Stimulated activated CD8-positive, alpha-beta memory T cell treated with anti-CD3 and anti-CD28 coated beads, Interleukin-7, amount 100 ng/mL, for 24 hours (primary cell): Measurements from ENCODE around the gene SLC22A7.
"Not testable (repeated sequence)": the region's sequence is repeated elsewhere in the genome, so short reads cannot be mapped to it uniquely, and the experiment has no call there.

ENCODE experiments used
- DNase-seq: peaks from one replicate; pipeline ENCODE4 v3.0.0-alpha.2; 2020; ENCODE audit warnings: low read depth

SLC22A7 gene

GRCh38 chr6:43302126-43302525 is 4.1 kb downstream of the SLC22A7 start:
- DNase-seq: no peak

- DNase-seq: not testable (repeated sequence)
Observed at GRCh38 chr6:43303006-43303405, 4.9 kb downstream of the SLC22A7 start.

GRCh38 chr6:43303751-43304331 is 5.8 kb downstream of the SLC22A7 start:
- DNase-seq: no peak

GRCh38 chr6:43304361-43304760 is 6.3 kb downstream of the SLC22A7 start:
- DNase-seq: no peak

DNA sequence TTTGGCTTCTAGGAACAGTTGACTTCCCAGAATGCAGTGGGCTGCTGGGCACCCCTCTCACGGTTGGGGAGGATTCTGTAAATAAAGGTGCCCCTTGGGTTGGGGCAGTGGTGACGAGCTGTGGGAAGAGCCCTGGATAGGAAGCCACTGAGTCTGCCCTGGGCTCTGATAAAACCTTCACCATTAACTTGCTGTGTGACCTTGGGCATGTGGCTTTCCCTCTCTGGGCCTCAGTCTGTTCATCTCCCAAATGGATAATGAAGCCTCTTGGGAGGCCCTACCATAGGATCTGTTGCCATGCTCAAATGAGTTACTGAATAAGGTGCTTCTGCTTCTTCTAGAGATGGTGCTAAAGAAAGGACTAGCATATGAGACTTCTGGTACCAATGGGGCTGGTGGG is 6.8 kb downstream of the SLC22A7 start:
- DNase-seq: no peak

GRCh38 chr6:43306086-43306485 is 8.0 kb downstream of the SLC22A7 start:
- DNase-seq: no peak

- no peak for DNase-seq
Observed at GRCh38 chr6:43307451-43308100, 9.5 kb downstream of the SLC22A7 start.

DNA sequence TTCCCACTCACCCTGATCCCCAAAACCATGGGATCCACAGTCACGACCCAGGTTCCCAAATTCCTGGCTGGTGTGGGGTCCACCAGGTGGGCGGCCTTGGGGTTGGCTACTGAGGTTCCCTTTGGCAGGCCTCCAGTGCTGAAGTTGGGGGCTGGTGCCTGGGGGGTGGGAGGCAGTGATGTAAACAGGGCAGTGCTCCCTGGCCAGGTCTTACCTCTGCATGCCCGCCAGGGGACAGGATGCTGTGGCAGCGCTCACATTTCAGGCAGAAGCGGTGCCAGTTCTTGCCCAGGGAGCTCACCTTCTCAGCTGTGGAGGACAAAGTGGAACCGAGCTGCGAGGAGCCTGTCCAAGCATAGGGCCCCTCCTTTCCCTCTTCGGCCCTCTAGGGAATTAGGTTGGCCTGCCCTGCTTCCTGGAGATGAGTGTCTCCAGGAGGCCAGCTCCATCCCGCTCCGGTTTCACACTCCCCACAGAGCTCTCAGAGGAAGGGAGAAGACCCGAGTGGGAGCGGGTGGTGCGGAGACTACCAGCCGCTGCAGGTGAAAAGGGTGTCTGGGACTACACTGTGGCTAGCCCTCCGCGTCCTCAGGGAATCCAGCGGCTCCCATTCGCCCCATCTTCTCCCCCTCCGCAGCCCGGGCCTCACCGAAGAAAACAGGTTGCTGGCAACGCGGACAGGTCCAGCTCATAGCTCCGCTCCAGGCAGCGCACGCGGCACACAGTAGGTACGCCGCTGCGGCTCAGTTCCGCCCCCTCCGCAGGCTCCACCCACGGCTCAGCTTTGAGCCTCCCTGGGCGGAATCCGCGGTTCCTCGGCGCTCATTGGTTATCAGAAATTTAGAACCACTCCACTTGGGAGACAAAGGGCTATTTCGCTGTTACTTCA is 10.3 kb downstream of the SLC22A7 start, which contains the start of gene CRIP3:
CRIP3 (minus strand) TSS at position 726 of the 889 bp plus-strand sequence; CDS start at position 692, 34 bp downstream.
- no peak for DNase-seq

GRCh38 chr6:43308990-43309477 is 11.0 kb downstream of the SLC22A7 start:
- no peak for DNase-seq

DNA sequence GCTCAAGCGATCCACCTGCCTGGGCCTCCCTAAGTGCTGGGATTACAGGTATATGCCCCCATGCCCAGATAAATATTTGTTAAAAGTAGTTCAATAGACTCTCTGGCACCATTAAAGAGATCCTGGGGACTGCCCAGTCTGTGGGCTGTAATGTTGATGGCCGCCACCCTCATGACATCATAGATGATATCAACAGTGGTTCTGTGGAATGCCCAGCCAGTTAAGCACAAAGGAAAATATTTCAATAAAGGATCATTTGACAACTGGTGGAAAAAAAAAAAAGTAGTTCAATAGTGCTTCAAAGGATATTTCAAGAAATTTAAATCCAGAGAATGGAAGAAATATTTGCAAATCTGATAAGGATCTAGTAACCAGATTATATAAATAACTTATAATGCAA is 12.1 kb downstream of the SLC22A7 start:
- no peak for DNase-seq

DNA sequence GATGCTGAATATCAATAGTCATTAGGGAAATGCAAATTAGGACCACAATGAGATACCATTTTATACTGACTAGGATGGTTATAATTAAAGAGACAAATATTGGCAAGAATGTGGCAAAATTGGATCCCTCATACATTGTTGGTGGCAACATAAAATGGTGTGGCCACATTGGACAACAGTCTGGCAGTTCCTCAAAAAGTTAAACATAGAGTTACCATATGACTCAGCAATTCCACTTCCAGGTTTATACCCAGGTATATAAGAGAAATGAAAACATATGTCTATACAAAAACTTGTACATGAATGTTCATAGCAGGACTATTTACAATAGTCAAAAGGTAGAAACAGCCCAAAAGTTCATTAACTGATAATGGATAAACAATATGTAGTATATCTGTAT is 12.6 kb downstream of the SLC22A7 start:
- DNase-seq: no peak

DNA sequence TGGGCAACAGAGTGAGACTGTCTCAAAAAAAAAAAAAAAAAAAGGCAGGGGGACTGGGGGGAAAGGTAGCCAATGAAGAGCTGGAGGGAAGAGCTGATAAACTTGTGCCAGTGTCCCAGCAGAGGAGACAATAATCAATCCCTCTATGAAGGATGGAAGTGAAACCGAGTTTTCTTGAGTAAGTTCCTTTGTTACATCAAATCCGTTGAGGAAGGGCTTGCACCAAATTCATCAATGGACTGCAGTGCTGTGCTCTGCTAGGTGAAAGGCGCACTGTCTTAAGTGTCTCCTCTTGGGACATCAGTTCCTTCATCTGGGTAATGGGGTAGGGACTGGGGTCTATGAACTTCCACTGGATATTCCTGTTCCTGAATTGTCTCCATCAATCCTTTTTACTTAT is 13.6 kb downstream of the SLC22A7 start:
- no peak for DNase-seq

- no peak for DNase-seq
Observed at GRCh38 chr6:43313813-43314212, 15.8 kb downstream of the SLC22A7 start.

DNA sequence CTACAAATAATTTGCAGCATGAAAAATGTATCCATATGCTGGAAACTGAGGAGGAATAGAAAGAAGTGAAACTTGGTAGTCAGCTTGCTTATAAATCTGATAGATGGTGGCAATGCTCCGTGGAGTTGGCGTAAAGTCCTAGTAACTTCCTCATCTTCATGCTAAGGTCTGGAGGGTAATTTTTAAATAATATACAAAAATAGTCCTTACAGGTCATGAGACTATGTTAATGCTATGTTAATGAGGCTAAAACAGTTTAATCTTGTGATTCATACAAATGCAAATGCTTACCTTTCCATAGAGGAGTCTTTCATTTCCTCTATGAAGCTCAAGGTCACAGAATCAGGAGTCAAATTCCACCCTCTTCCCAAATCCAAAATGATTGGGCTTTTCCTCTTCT is 20.0 kb downstream of the SLC22A7 start:
- no peak for DNase-seq

GRCh38 chr6:43325876-43326275 is 27.8 kb downstream of the SLC22A7 start:
- no peak for DNase-seq

GRCh38 chr6:43328528-43328927 is 30.5 kb downstream of the SLC22A7 start:
- DNase-seq: no peak

DNA sequence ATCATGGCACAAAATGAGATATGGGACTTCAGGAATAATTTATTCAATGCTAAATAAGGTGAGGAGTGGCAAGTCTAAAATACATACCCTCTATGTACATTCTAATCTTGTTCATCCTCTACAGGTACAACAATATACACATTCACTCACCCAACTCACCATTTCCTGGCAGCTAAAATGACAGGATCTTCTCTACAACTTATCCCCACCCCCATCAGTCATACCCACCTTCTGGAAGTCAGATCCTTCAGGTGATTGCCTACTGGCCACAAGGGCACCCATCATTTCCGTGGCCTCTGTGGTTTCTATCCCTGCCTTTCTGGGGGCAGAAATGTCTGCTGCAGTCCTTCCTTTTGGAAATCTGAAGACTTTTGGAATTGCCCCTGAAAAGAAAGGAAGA is 33.4 kb downstream of the SLC22A7 start:
- no peak for DNase-seq

GRCh38 chr6:43331891-43332290 is 33.8 kb downstream of the SLC22A7 start:
- no peak for DNase-seq

DNA sequence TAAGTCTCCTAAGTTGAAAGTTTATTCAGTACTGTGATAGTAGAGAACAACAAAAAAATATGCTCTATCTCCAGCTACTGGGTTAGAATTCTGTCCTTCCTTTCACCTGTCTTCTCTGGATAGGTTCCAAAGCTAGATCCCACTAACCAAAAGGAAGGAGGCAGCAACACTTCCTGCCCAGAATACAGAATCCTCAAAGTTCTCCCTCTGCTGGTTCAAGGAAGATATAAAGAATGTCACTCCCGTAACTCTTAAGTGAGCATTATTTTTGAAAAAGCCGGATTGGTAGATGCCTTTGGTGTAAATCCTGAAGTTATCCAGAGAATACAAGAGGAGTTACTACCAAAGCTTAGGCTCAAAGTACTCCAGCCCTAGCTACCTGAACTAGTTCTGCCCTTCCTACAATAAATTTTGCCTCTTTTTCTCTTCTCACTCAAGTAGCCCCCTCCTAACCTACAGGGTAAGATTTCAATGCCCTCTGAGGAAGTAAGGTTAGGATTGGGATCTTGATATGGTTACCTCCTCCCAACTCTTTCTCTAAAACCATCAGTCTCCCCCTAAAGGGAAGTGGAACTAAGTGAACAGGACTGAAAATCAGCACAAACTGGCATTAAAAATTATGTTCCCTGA is 36.5 kb downstream of the SLC22A7 start:
- DNase-seq: no peak

DNA sequence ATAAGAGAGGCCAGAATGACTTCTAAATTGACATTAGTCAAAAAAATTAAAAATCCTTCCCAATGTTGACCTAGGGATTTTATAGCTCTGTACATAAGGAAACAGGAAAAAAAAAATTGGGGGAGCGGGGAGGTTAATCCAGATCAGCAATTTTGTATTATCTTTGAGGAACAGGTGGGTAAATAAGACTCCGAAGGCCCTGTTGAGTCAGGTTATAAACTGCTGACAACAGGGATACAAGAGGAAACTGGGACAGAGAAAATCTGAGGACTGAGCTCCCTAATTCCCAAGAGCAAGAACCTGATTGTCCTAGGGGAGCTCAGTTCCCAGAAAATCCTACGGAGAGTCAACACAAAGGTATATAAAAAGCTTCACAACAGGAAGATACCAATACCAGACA is 37.4 kb downstream of the SLC22A7 start:
- DNase-seq: no peak

GRCh38 chr6:43336382-43336781 is 38.3 kb downstream of the SLC22A7 start:
- no peak for DNase-seq

DNA sequence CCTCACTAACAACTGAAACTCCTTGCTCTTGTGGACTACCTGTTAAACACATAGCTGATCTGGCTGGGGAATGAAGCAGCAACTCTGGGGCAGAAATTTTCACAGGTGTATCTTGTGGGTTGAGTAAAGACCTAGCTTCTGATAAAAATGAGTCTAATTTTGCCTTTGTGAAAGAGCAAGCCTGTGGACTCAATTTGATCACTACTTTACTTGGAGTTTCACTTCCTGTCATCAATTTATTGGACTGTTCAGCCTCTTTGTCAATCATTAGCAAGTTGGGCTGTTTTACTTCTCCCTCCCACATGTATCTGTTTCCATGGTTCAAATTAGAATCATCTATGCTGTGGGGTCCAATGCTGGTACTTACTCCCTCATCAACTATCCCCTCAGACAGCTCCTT is 40.2 kb downstream of the SLC22A7 start:
- no peak for DNase-seq
